OCI-LY7 (cell line): ENCODE measurements around the gene TRIM7. TPM values are rescaled to one million over a fixed set of nuclear protein-coding genes. Genes with fewer than 3 reads are reported as not detected.

Source experiments
- BruUV-seq: library from RNA; stranded (reverse); fragments of 400-500 nt; replicated peaks from 2 replicates; lab custom pipeline; 2021; lab: Mats Ljungman, UMichigan
- CTCF ChIA-PET: fragments of 300-600 bp; sonication (Branson Sonifier 250); formaldehyde crosslinking; loops from one replicate; lab custom pipeline; 2022; ENCODE audit warnings: antibody characterized with exemption; ENCODE audit not compliant: unreplicated experiment; lab: Charles Lee
- POLR2A ChIA-PET: fragments of 300-600 bp; sonication (Branson Sonifier 250); formaldehyde crosslinking; loops from one replicate; lab custom pipeline; 2022; ENCODE audit warnings: antibody characterized with exemption; lab: Charles Lee
- DNase-seq: peaks from one replicate; pipeline ENCODE4 v3.0.0-alpha.2; 2015; ENCODE audit warnings: low spot score
- H2AFZ ChIP-seq: fragments of 200-600 bp; sonication (generic), shearing (Covaris generic); 2 replicates; pipeline ENCODE4 v1.6.1; 2014; ENCODE audit warnings: mild to moderate bottlenecking, antibody characterized with exemption, low read length, moderate library complexity
- H3K27ac ChIP-seq: fragments of 200-600 bp; sonication (generic); 2 replicates; pipeline ENCODE4 v1.5.1; 2014; ENCODE audit warnings: mixed run types, low read depth, mild to moderate bottlenecking, moderate library complexity, low read length, inconsistent platforms; ENCODE audit not compliant: poor library complexity, severe bottlenecking
- H3K36me3 ChIP-seq: fragments of 200-600 bp; sonication (generic); 2 replicates; pipeline ENCODE4 v1.6.1; 2014; ENCODE audit warnings: mild to moderate bottlenecking, antibody characterized with exemption, low read length, moderate library complexity, mixed read lengths; ENCODE audit not compliant: insufficient read depth
- H3K4me1 ChIP-seq: fragments of 200-600 bp; sonication (generic); 2 replicates; pipeline ENCODE4 v1.5.1; 2014; ENCODE audit warnings: mild to moderate bottlenecking, low read length; ENCODE audit not compliant: insufficient read depth, poor library complexity, severe bottlenecking
- H3K4me2 ChIP-seq: fragments of 200-600 bp; sonication (generic); 2 replicates; pipeline ENCODE4 v1.6.1; 2014; ENCODE audit warnings: mild to moderate bottlenecking, low read length
- H3K4me3 ChIP-seq: fragments of 200-600 bp; sonication (generic); 2 replicates; pipeline ENCODE4 v1.5.1; 2014; ENCODE audit warnings: mild to moderate bottlenecking, low read depth, low read length; ENCODE audit not compliant: poor library complexity, severe bottlenecking
- H3K79me2 ChIP-seq: fragments of 200-600 bp; sonication (generic); 2 replicates; pipeline ENCODE4 v1.6.1; 2016; ENCODE audit warnings: low read depth, mild to moderate bottlenecking, low read length, moderate library complexity, mixed read lengths; ENCODE audit not compliant: insufficient read depth
- H3K9me2 ChIP-seq: fragments of 200-600 bp; sonication (generic); 2 replicates; pipeline ENCODE4 v1.6.1; 2016; ENCODE audit warnings: mild to moderate bottlenecking, low read length, mixed read lengths; ENCODE audit not compliant: insufficient read depth
- H3K9me3 ChIP-seq: fragments of 200-600 bp; sonication (generic); 2 replicates; pipeline ENCODE4 v1.6.1; 2014; ENCODE audit warnings: mild to moderate bottlenecking, mixed run types, low read length, mixed read lengths
- H4K20me1 ChIP-seq: fragments of 200-600 bp; sonication (generic); 2 replicates; pipeline ENCODE4 v1.6.1; 2014; ENCODE audit warnings: mild to moderate bottlenecking, antibody characterized with exemption, low read length, moderate library complexity, mixed read lengths; ENCODE audit not compliant: insufficient read depth
- EZH2phosphoT487 ChIP-seq: fragments of 200-600 bp; sonication (generic); IDR thresholded peaks from 2 replicates; pipeline ENCODE4 v1.6.1; 2018; ENCODE audit warnings: low read depth, borderline replicate concordance, mild to moderate bottlenecking, mixed run types, antibody characterized with exemption, low read length, moderate library complexity, mixed read lengths
- intact Hi-C: fragments of 100-400 bp; cut with micrococcal nuclease; formaldehyde crosslinking; loops from one replicate; pipeline ENCODE4 v1.10.0; 2022; ENCODE audit not compliant: unreplicated experiment
- total RNA-seq, 2 experiments: library from RNA; depleted of rRNA in 1 of 2; stranded (reverse); fragments of >200 nt in 1 of 2; shearing (Covaris generic) in 1 of 2; gene quantifications; 2 replicates each; pipeline ENCODE4 v1.2.3, GENCODE V29; 2014 to 2022
- TF ChIP-seq, protein P1 (sequence below): fragments of 200-600 bp; sonication (generic); conservative IDR thresholded peaks from 2 replicates; pipeline ENCODE4 v1.5.1; 2014; ENCODE audit warnings: mild to moderate bottlenecking, antibody characterized with exemption, low read length, moderate library complexity, mixed read lengths

TRIM7 gene
- total RNA-seq, 2 experiments from 2014 or later = 0.22 to 1.8 TPM

GRCh38 chr5:181246276-181247049 is 41.5 kb upstream of the TRIM7 start:
- CTCF ChIA-PET = no interaction called here
- intact Hi-C loops = loop anchor here (1.0 to 5.0 kb wide), 2 partner anchors 15 to 194 kb away; partner anchors contain the start of gene TRIM52

GRCh38 chr5:181245427-181246275 is 40.7 kb upstream of the TRIM7 start:
- H4K20me1 ChIP-seq = peaks cover 24% of the 10 kb centered on the region
- TF ChIP-seq, protein P1, sequence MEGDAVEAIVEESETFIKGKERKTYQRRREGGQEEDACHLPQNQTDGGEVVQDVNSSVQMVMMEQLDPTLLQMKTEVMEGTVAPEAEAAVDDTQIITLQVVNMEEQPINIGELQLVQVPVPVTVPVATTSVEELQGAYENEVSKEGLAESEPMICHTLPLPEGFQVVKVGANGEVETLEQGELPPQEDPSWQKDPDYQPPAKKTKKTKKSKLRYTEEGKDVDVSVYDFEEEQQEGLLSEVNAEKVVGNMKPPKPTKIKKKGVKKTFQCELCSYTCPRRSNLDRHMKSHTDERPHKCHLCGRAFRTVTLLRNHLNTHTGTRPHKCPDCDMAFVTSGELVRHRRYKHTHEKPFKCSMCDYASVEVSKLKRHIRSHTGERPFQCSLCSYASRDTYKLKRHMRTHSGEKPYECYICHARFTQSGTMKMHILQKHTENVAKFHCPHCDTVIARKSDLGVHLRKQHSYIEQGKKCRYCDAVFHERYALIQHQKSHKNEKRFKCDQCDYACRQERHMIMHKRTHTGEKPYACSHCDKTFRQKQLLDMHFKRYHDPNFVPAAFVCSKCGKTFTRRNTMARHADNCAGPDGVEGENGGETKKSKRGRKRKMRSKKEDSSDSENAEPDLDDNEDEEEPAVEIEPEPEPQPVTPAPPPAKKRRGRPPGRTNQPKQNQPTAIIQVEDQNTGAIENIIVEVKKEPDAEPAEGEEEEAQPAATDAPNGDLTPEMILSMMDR = no peak
- no peak for TF ChIP-seq EZH2phosphoT487
- POLR2A ChIA-PET = interaction anchor here (0.6 to 3.7 kb wide), 6 partner anchors 9 to 194 kb away, joined by 3 to 17 read pairs (median 4); partner anchors contain the start of gene TRIM52
- DNase-seq = peak; percentile 33
- H3K9me3 ChIP-seq = no peaks in the 10 kb centered on the region
- peak overlapping the region; percentile 66; the same call in 1 of the 2 replicates for H2AFZ ChIP-seq
- H3K4me3 ChIP-seq = peak overlapping the region; percentile 89
- CTCF ChIA-PET = no interaction called here
- H3K27ac ChIP-seq = peak overlapping the region; percentile 89
- no TSS peak for BruUV-seq
- H3K4me1 ChIP-seq = peaks cover 62% of the 10 kb centered on the region
- peak overlapping the region; percentile 98 for H3K4me2 ChIP-seq
- peaks cover 86% of the 10 kb centered on the region for H3K79me2 ChIP-seq
- intact Hi-C loops = loop anchor here (1.0 to 5.0 kb wide), 2 partner anchors 16 to 193 kb away; partner anchors contain the start of gene TRIM52
- H3K36me3 ChIP-seq = peaks cover 33% of the 10 kb centered on the region
- H3K9me2 ChIP-seq = no peaks in the 10 kb centered on the region

More at GRCh38 chr5:181246276-181247049, 41.5 kb upstream of the TRIM7 start:
- TF ChIP-seq, protein P1 = no peak
- TF ChIP-seq EZH2phosphoT487 = no peak
- Histone ChIP-seq H3K4me3 (peak overlapping the region; percentile 89), H3K4me1 (peaks cover 59% of the 10 kb centered on the region), H3K36me3 (peaks cover 26% of the 10 kb centered on the region), H3K9me3 (no peaks in the 10 kb centered on the region), H2AFZ (peak overlapping the region; percentile 66), H3K9me2 (no peaks in the 10 kb centered on the region), H3K79me2 (peaks cover 82% of the 10 kb centered on the region), H4K20me1 (peaks cover 17% of the 10 kb centered on the region), H3K4me2 (peak overlapping the region; percentile 98), H3K27ac (peak overlapping the region; percentile 89)
- peak; percentile 78 for DNase-seq
- BruUV-seq = no TSS peak
- POLR2A ChIA-PET = interaction anchor here (0.6 to 3.7 kb wide), 3 partner anchors 9 to 24 kb away, joined by 4 to 17 read pairs (median 4); partner anchors contain the start of gene TRIM52
